GM12878 (cell line): ENCODE results near the gene MCTP2. TPM values are rescaled to one million over a fixed set of nuclear protein-coding genes. Genes with fewer than 3 reads are reported as not detected.

Source experiments
- BHLHE40 ChIP-seq, 2 experiments: fragments of 450-650 bp in 1 of 2; IDR thresholded peaks; 2 replicates each; pipeline ENCODE4 v1.6.1; 2011 to 2017; ENCODE audit warnings: low read depth in 2 of 2, borderline replicate concordance in 1 of 2, improper control_type of control experiment in 1 of 2, low read length in 1 of 2, mild to moderate bottlenecking in 1 of 2
- HCFC1 ChIP-seq: fragments of 150-350 bp; IDR thresholded peaks from 2 replicates; pipeline ENCODE4 v1.6.1; 2014; ENCODE audit warnings: low read length
- IKZF2 ChIP-seq, 2 experiments: fragments of 450-650 bp; IDR thresholded peaks; 2 replicates each; pipeline ENCODE4 v1.6.1; 2017; ENCODE audit warnings: mild to moderate bottlenecking in 2 of 2, moderate library complexity in 2 of 2
- MEF2B ChIP-seq: fragments of 450-650 bp; IDR thresholded peaks from 2 replicates; pipeline ENCODE4 v1.6.1; 2018; ENCODE audit warnings: mild to moderate bottlenecking, moderate library complexity; ENCODE audit not compliant: partially characterized antibody, poor library complexity, severe bottlenecking
- MTA2 ChIP-seq: fragments of 450-650 bp; IDR thresholded peaks from 2 replicates; pipeline ENCODE4 v1.6.1; 2016; ENCODE audit warnings: low read depth, mild to moderate bottlenecking, moderate library complexity
- POU2F2 ChIP-seq: IDR thresholded peaks from 3 replicates; pipeline ENCODE4 v1.6.1; 2011; ENCODE audit warnings: low read depth, mild to moderate bottlenecking, low read length, borderline replicate concordance
- polyA plus RNA-seq, 11 experiments: library from polyadenylated mRNA; depleted of rRNA in 4 of 11; unstranded in 6 of 11; stranded (reverse) in 5 of 11; fragments of >200 nt; fragmentation: Nextera tagmentation in 4 of 11; fragmentation: Illumina TruSeq in 1 of 11; extraction: Ambion mirVana in 4 of 11; extraction: Trizol in 1 of 11; gene quantifications; 1 replicate in 1 of 11; 2 replicates in 10 of 11; pipeline versions ENCODE4 v1.2.1 to v1.2.3, GENCODE V29; 2011 to 2016; ENCODE audit warnings: inconsistent platforms in 2 of 11, missing spikeins in 2 of 11, low read depth in 1 of 11
- total RNA-seq, 4 experiments: library from RNA; depleted of rRNA in 3 of 4; stranded (reverse); fragments of >200 nt in 3 of 4; fragmentation: Illumina TruSeq in 1 of 4; extraction: Trizol in 1 of 4; gene quantifications; 2 replicates each; pipeline versions ENCODE4 v1.2.1 to v1.2.3, GENCODE V29; 2013 to 2021
- TF ChIP-seq, protein P1 (sequence below): fragments of 450-650 bp; IDR thresholded peaks from 2 replicates; pipeline ENCODE4 v1.6.1; 2017; ENCODE audit warnings: mild to moderate bottlenecking, moderate library complexity
- TF ChIP-seq, protein P2 (sequence below): fragments of 450-650 bp; IDR thresholded peaks from 2 replicates; pipeline ENCODE4 v1.6.1; 2016; ENCODE audit warnings: mild to moderate bottlenecking

The MCTP2 gene
- total and polyA plus RNA-seq, 10 of the 15 experiments (the other 5 are each of a cell fraction or from before 2014, with no cell fraction given) = 0.24 to 48.5 (median 0.88) TPM

DNA sequence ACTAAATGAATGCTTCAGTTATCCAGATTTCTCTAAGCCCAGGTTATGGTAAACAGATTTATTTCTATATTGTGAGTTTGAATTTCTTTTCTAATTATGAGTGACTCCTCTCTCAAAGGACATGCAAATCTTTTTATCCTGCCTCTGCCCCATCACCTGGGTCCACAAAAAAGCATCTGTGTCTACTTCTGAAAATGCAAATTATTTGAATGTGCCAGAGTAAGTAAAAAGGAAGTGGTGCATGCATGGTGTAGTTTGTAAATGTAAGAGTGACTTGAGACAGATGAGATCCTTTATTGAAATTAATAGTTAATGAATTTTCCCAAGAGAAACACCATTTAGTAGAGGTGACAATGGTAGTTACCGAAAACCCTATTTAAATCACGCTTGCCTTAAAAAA is 26.9 kb downstream of the MCTP2 start (continued):
- TF ChIP-seq, protein P1, sequence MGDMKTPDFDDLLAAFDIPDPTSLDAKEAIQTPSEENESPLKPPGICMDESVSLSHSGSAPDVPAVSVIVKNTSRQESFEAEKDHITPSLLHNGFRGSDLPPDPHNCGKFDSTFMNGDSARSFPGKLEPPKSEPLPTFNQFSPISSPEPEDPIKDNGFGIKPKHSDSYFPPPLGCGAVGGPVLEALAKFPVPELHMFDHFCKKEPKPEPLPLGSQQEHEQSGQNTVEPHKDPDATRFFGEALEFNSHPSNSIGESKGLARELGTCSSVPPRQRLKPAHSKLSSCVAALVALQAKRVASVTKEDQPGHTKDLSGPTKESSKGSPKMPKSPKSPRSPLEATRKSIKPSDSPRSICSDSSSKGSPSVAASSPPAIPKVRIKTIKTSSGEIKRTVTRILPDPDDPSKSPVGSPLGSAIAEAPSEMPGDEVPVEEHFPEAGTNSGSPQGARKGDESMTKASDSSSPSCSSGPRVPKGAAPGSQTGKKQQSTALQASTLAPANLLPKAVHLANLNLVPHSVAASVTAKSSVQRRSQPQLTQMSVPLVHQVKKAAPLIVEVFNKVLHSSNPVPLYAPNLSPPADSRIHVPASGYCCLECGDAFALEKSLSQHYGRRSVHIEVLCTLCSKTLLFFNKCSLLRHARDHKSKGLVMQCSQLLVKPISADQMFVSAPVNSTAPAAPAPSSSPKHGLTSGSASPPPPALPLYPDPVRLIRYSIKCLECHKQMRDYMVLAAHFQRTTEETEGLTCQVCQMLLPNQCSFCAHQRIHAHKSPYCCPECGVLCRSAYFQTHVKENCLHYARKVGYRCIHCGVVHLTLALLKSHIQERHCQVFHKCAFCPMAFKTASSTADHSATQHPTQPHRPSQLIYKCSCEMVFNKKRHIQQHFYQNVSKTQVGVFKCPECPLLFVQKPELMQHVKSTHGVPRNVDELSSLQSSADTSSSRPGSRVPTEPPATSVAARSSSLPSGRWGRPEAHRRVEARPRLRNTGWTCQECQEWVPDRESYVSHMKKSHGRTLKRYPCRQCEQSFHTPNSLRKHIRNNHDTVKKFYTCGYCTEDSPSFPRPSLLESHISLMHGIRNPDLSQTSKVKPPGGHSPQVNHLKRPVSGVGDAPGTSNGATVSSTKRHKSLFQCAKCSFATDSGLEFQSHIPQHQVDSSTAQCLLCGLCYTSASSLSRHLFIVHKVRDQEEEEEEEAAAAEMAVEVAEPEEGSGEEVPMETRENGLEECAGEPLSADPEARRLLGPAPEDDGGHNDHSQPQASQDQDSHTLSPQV = no peak
- TF ChIP-seq HCFC1 = no peak
- peak in 1 of 2 experiments; percentile 65; a peak in 2 of 4 replicates for TF ChIP-seq BHLHE40 (IDR thresholded peaks at IDR 0.05; ENCODE audit: borderline replicate concordance in 1 of 2, low read depth in 2 of 2, low read length in 1 of 2)
- TF ChIP-seq POU2F2 = peak; percentile 69; the same call in 1 of the 3 replicates
- TF ChIP-seq, protein P2, sequence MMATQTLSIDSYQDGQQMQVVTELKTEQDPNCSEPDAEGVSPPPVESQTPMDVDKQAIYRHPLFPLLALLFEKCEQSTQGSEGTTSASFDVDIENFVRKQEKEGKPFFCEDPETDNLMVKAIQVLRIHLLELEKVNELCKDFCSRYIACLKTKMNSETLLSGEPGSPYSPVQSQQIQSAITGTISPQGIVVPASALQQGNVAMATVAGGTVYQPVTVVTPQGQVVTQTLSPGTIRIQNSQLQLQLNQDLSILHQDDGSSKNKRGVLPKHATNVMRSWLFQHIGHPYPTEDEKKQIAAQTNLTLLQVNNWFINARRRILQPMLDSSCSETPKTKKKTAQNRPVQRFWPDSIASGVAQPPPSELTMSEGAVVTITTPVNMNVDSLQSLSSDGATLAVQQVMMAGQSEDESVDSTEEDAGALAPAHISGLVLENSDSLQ = peak; percentile 78
- peak; percentile 66 for TF ChIP-seq MEF2B
- TF ChIP-seq MTA2 = peak; percentile 59; the same call in 1 of the 2 replicates
- peak in 1 of 2 experiments; percentile 33; a peak in 2 of 4 replicates for TF ChIP-seq IKZF2 (IDR thresholded peaks at IDR 0.05)
